Natural killer cell (primary cell): Measurements from ENCODE around the gene KCNJ11. TPM values are rescaled to one million over a fixed set of nuclear protein-coding genes. Genes with fewer than 3 reads are reported as not detected.

Source experiments
- ATAC-seq, 3 donors: fragments of 150-1000 bp in 2 of 3; fragments of 200-7000 bp in 1 of 3; cut with Tn5 transposase; 1 replicate in 1 of 3; 2 replicates in 2 of 3; pipeline ENCODE4 v1.10.0; 2021; ENCODE audit warnings: mild to moderate bottlenecking in 2 of 3, moderate library complexity in 2 of 3
- DNase-seq, 2 donors: peaks; one replicate each; pipeline versions ENCODE4 v3.0.0 to v3.0.0-alpha.2; 2013 to 2021; ENCODE audit warnings: mixed read lengths in 1 of 2
- H3K27ac ChIP-seq: one replicate; pipeline ENCODE4 v1.5.1; 2013; ENCODE audit warnings: mild to moderate bottlenecking, low read length
- H3K27me3 ChIP-seq: one replicate; pipeline ENCODE4 v1.6.1; 2013; ENCODE audit warnings: low read length; ENCODE audit not compliant: control insufficient read depth, insufficient read depth
- H3K36me3 ChIP-seq: one replicate; pipeline ENCODE4 v1.6.1; 2013; ENCODE audit warnings: low read length; ENCODE audit not compliant: control insufficient read depth, insufficient read depth
- H3K4me1 ChIP-seq: one replicate; pipeline ENCODE4 v1.6.1; 2013; ENCODE audit warnings: low read length; ENCODE audit not compliant: control insufficient read depth, insufficient read depth
- H3K4me3 ChIP-seq: one replicate; pipeline ENCODE4 v1.5.1; 2013; ENCODE audit warnings: low read length
- H3K9me3 ChIP-seq: one replicate; pipeline ENCODE4 v1.6.1; 2013; ENCODE audit warnings: low read length; ENCODE audit not compliant: control insufficient read depth, insufficient read depth
- H3K27ac Mint-ChIP-seq, 2 donors: one replicate each; pipeline ENCODE4 v1.8.0; 2022; ENCODE audit warnings: mild to moderate bottlenecking in 2 of 2, mixed read lengths in 2 of 2, moderate library complexity in 1 of 2
- H3K27me3 Mint-ChIP-seq, 2 donors: one replicate each; pipeline ENCODE4 v1.8.0; 2022; ENCODE audit warnings: low read depth in 2 of 2, mixed read lengths in 2 of 2
- H3K36me3 Mint-ChIP-seq: one replicate; pipeline ENCODE4 v1.8.0; 2022; ENCODE audit warnings: mixed read lengths
- H3K4me1 Mint-ChIP-seq, 2 donors: one replicate each; pipeline ENCODE4 v1.8.0; 2022; ENCODE audit warnings: mixed read lengths in 2 of 2
- H3K4me3 Mint-ChIP-seq: one replicate; pipeline ENCODE4 v1.8.0; 2022; ENCODE audit warnings: mild to moderate bottlenecking, moderate library complexity, mixed read lengths
- H3K9me3 Mint-ChIP-seq, 2 donors: one replicate each; pipeline ENCODE4 v1.8.0; 2022; ENCODE audit warnings: mixed read lengths in 2 of 2
- WGBS: methylation state at CpG from one replicate; pipeline ENCODE4 v1.1.7; 2013; ENCODE audit warnings: missing lambda C conversion rate; ENCODE audit not compliant: insufficient coverage; 5-methylcytosine and 5-hydroxymethylcytosine counted together
- intact Hi-C: fragments of 100-400 bp; cut with micrococcal nuclease; formaldehyde crosslinking; loops from one replicate; pipeline ENCODE4 v1.14.2; 2022
- total RNA-seq, 4 donors: library from RNA; stranded (reverse); fragments of 120-200 nt in 1 of 4; gene quantifications; one replicate each; pipeline versions ENCODE4 v1.2.3 to v1.2.4, GENCODE V29; 2013 to 2022
- TF ChIP-seq, protein P1 (sequence below): fragments of 200-600 bp; IDR thresholded peaks from one replicate; pipeline ENCODE4 v1.8.0; 2022; ENCODE audit warnings: antibody characterized with exemption

Gene KCNJ11
- total RNA-seq, 3 donors from 2014 or later (not counting 1 experiment from before 2014, with no cell fraction given), result 1.00 TPM; not detected in 2

GRCh38 chr11:17403980-17404759, 15.7 kb upstream of the KCNJ11 start:
- TF ChIP-seq, protein P1, sequence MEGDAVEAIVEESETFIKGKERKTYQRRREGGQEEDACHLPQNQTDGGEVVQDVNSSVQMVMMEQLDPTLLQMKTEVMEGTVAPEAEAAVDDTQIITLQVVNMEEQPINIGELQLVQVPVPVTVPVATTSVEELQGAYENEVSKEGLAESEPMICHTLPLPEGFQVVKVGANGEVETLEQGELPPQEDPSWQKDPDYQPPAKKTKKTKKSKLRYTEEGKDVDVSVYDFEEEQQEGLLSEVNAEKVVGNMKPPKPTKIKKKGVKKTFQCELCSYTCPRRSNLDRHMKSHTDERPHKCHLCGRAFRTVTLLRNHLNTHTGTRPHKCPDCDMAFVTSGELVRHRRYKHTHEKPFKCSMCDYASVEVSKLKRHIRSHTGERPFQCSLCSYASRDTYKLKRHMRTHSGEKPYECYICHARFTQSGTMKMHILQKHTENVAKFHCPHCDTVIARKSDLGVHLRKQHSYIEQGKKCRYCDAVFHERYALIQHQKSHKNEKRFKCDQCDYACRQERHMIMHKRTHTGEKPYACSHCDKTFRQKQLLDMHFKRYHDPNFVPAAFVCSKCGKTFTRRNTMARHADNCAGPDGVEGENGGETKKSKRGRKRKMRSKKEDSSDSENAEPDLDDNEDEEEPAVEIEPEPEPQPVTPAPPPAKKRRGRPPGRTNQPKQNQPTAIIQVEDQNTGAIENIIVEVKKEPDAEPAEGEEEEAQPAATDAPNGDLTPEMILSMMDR, result no peak
- intact Hi-C loops, result no loop called here
- no peak for DNase-seq

DNA sequence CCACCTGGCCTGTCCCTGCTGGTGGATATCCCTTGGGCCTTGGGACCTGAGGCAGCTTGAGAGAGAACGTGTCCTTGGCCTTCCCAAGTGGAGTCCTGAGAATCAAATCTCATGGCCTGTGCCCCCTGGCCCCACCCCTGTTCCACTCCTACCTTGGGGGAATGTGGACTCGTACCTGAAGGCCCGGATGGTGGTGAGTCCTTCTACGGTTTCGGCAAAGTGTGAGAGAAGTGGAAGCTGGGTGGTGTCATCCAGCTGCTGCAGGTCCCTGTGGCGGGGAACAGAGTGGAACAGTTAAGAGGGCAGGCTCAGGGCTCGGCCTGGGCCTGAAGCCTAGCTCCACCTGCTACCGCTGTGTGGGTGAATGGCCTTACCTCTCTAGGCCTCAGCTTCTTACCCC, 14.0 kb upstream of the KCNJ11 start:
- TF ChIP-seq, protein P1, result no peak
- H3K9me3 Mint-ChIP-seq, result no peaks in the 10 kb centered on the region
- H3K36me3 ChIP-seq, result no peaks in the 10 kb centered on the region
- no peaks in the 10 kb centered on the region for H3K4me1 Mint-ChIP-seq
- no peak overlapping the region for H3K4me3 ChIP-seq
- H3K4me3 Mint-ChIP-seq, result no peak overlapping the region
- H3K4me1 ChIP-seq, result peaks cover 6% of the 10 kb centered on the region
- intact Hi-C loops, result no loop called here
- H3K27me3 Mint-ChIP-seq, result peaks cover 0 to 3% of the 10 kb centered on the region in 2 donors
- H3K27me3 ChIP-seq, result no peaks in the 10 kb centered on the region
- ATAC-seq, result no peak
- DNase-seq, result no peak
- H3K27ac ChIP-seq, result no peak overlapping the region
- WGBS, result 90% methylated on average over 8 of the region's 8 CpGs
- H3K27ac Mint-ChIP-seq, result no peak overlapping the region
- no peaks in the 10 kb centered on the region for H3K9me3 ChIP-seq
- H3K36me3 Mint-ChIP-seq, result no peaks in the 10 kb centered on the region

More at GRCh38 chr11:17403980-17404759, 15.7 kb upstream of the KCNJ11 start:
- H3K27me3 ChIP-seq, result no peaks in the 10 kb centered on the region
- H3K9me3 ChIP-seq, result no peaks in the 10 kb centered on the region
- no peak overlapping the region for H3K4me3 ChIP-seq
- ATAC-seq, result no peak
- Mint-ChIP-seq H3K4me3 (no peak overlapping the region), H3K9me3 (no peaks in the 10 kb centered on the region), H3K4me1 (no peaks in the 10 kb centered on the region), H3K36me3 (no peaks in the 10 kb centered on the region), H3K27ac (no peak overlapping the region), H3K27me3 (peaks cover 0 to 3% of the 10 kb centered on the region in 2 donors)
- no peak overlapping the region for H3K27ac ChIP-seq
- H3K36me3 ChIP-seq, result no peaks in the 10 kb centered on the region
- peaks cover 6% of the 10 kb centered on the region for H3K4me1 ChIP-seq
- WGBS, result 87% methylated on average over 18 of the region's 18 CpGs

- ATAC-seq, result no peak
- Histone ChIP-seq H3K4me1 (peaks cover 6% of the 10 kb centered on the region), H3K27me3 (no peaks in the 10 kb centered on the region), H3K4me3 (no peak overlapping the region), H3K27ac (no peak overlapping the region), H3K9me3 (no peaks in the 10 kb centered on the region), H3K36me3 (no peaks in the 10 kb centered on the region)
- TF ChIP-seq, protein P1, result no peak
- no peak for DNase-seq
- H3K9me3 Mint-ChIP-seq, result no peaks in the 10 kb centered on the region
- peaks cover 0 to 3% of the 10 kb centered on the region in 2 donors for H3K27me3 Mint-ChIP-seq
- no peaks in the 10 kb centered on the region for H3K4me1 Mint-ChIP-seq
- no peak overlapping the region for H3K4me3 Mint-ChIP-seq
- 87% methylated on average over 8 of the region's 8 CpGs for WGBS
- intact Hi-C loops, result no loop called here
- no peaks in the 10 kb centered on the region for H3K36me3 Mint-ChIP-seq
- H3K27ac Mint-ChIP-seq, result no peak overlapping the region
These were observed 13.4 kb upstream of the KCNJ11 start for GRCh38 chr11:17401841-17402240.
